GM18508 (cell line): ENCODE measurements around the gene WWTR1.

ENCODE experiments used
- ATAC-seq: cut with Tn5 transposase; IDR thresholded peaks from one replicate; pipeline ENCODE4 v1.9.1; 2021; ENCODE audit warnings: moderate number of reproducible peaks; ENCODE audit not compliant: insufficient read depth, unreplicated experiment

Gene WWTR1

GRCh38 chr3:149626671-149627070, 31.2 kb downstream of the WWTR1 start:
- no peak for ATAC-seq

GRCh38 chr3:149625795-149626194, 32.0 kb downstream of the WWTR1 start:
- ATAC-seq: no peak

- ATAC-seq: no peak
Observed at GRCh38 chr3:149623824-149624223, 34.0 kb downstream of the WWTR1 start.

- peak; percentile 42 for ATAC-seq
Observed at GRCh38 chr3:149621218-149622005, 36.4 kb downstream of the WWTR1 start.

- peak; percentile 53 for ATAC-seq
Observed at GRCh38 chr3:149620291-149621020, 37.4 kb downstream of the WWTR1 start.

- ATAC-seq: no peak
Observed at GRCh38 chr3:149619136-149619535, 38.7 kb downstream of the WWTR1 start.

GRCh38 chr3:149618151-149619123, 39.4 kb downstream of the WWTR1 start:
- ATAC-seq: no peak

GRCh38 chr3:149615731-149616221, 42.0 kb downstream of the WWTR1 start:
- no peak for ATAC-seq

GRCh38 chr3:149613988-149614387, 43.8 kb downstream of the WWTR1 start:
- no peak for ATAC-seq

GRCh38 chr3:149612456-149612855, 45.4 kb downstream of the WWTR1 start:
- ATAC-seq: no peak

- ATAC-seq: no peak
Observed at GRCh38 chr3:149611149-149611548, 46.7 kb downstream of the WWTR1 start.

- no peak for ATAC-seq
Observed at GRCh38 chr3:149610351-149611105, 47.3 kb downstream of the WWTR1 start.

GRCh38 chr3:149609595-149609994, 48.2 kb downstream of the WWTR1 start:
- ATAC-seq: peak; percentile 94

- no peak for ATAC-seq
Observed at GRCh38 chr3:149608987-149609386, 48.8 kb downstream of the WWTR1 start.

GRCh38 chr3:149605902-149606301, 51.9 kb downstream of the WWTR1 start:
- no peak for ATAC-seq

- no peak for ATAC-seq
Observed at GRCh38 chr3:149604125-149604875, 53.5 kb downstream of the WWTR1 start.

GRCh38 chr3:149603126-149604074, 54.4 kb downstream of the WWTR1 start:
- ATAC-seq: no peak

GRCh38 chr3:149600634-149601033, 57.2 kb downstream of the WWTR1 start:
- ATAC-seq: no peak
